ENCODE measurements around the gene ZCCHC14. TPM values are rescaled to one million over a fixed set of nuclear protein-coding genes. Genes with fewer than 3 reads are reported as not detected.
"Not testable (repeated sequence)": the region's sequence is repeated elsewhere in the genome, so short reads cannot be mapped to it uniquely, and the experiment has no call there.

ZCCHC14 gene
- total RNA-seq, 1 donor from 2014 or later: 28.4 TPM

- ATAC-seq; DNase-seq (ENCODE audit: low spot score); intact Hi-C loops (cut with DNase I): not testable (repeated sequence)
Observed at GRCh38 chr16:87362828-87363559, 129.8 kb downstream of the ZCCHC14 start.

GRCh38 chr16:87361916-87362619 is 130.8 kb downstream of the ZCCHC14 start:
- intact Hi-C loops (cut with DNase I): no loop called here
- DNase-seq (ENCODE audit: low spot score) (no peak), ATAC-seq (no peak)

- DNase-seq (ENCODE audit: low spot score): no peak
- ATAC-seq: no peak
- intact Hi-C loops (cut with DNase I): no loop called here
Observed at GRCh38 chr16:87360862-87361610, 131.8 kb downstream of the ZCCHC14 start.

GRCh38 chr16:87359121-87359520 is 133.7 kb downstream of the ZCCHC14 start:
- intact Hi-C loops (cut with DNase I): no loop called here
- ATAC-seq (no peak), DNase-seq (ENCODE audit: low spot score) (no peak)

- no peak for DNase-seq (ENCODE audit: low spot score)
- ATAC-seq: no peak
- intact Hi-C loops (cut with DNase I): no loop called here
Observed at GRCh38 chr16:87358696-87359095, 134.1 kb downstream of the ZCCHC14 start.

- DNase-seq (ENCODE audit: low spot score) (no peak), ATAC-seq (no peak)
- intact Hi-C loops (cut with DNase I): no loop called here
Observed at GRCh38 chr16:87358250-87358649, 134.6 kb downstream of the ZCCHC14 start.

- intact Hi-C loops (cut with DNase I): no loop called here
- no peak for DNase-seq (ENCODE audit: low spot score)
- ATAC-seq: no peak
Observed at GRCh38 chr16:87356491-87356853, 136.4 kb downstream of the ZCCHC14 start.

Other genes starting within 250 kb of the ZCCHC14 start
- 6.1 TPM for gene C16orf95, start 175.6 kb downstream of the ZCCHC14 start, total RNA-seq
- 50.3 TPM for gene FBXO31, start 109.2 kb downstream of the ZCCHC14 start, total RNA-seq
- gene MAP1LC3B, start 100.7 kb downstream of the ZCCHC14 start, total RNA-seq: 55.9 TPM
- 0.22 TPM for gene JPH3, start 109.5 kb upstream of the ZCCHC14 start, total RNA-seq